ENCODE measurements around the gene EIF3D. TPM values are rescaled to one million over a fixed set of nuclear protein-coding genes. Genes with fewer than 3 reads are reported as not detected.

EIF3D gene
- total RNA-seq, 1 donor from 2014 or later: 97.8 TPM

DNA sequence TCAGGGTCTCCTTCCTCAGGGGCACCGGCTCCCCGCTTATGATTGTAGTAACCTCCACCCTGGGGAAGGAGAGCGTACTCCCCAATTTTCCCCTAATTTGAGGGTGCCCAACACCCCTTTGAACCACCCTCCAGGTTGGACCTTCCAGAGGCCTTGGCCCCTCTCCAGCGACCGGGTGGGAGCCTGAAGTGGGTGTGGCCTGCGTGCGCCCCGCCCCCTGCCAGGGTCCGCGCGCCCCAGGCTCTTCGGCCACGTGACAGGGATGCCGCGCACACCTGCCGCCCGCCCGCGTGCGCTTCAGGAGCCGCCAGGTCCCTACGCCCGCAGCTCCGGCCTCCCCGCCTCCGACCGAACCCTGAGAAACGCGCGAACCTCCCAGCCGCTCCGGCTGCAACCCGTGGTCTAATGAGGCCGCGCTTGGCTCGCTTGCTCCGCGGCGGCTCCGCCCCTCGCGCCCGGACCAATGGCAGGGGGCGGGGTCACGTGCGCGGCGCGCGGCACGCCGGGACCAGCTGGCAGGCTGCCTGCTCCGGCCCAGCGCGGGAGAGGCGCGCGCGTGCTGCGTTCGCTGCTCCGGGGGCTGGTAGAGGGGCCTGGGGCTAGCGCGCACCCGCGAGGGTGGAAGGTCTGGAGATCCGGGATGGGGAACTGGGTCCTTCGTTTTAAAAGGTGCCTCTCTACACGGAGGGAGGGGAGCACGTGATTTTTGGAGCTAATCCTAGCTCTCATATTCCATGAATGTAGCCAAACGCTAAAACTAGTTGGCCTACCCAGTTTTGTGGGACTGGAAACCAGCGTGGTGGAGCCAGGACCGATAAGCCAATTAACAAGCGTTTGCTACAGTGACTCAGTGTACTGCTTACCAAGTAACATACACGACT lies 22.1 kb downstream of the EIF3D start, which contains the start of gene FOXRED2:
Gene FOXRED2, minus strand, starts transcription at position 404 of the 881 bp plus-strand sequence. CDS start 618 bp downstream, outside the sequence.
- peak within 1 kb of the TSS; percentile 63 for H3K4me3 Mint-ChIP-seq (ENCODE audit: unreplicated experiment)
- H3K27ac Mint-ChIP-seq (ENCODE audit: unreplicated experiment): peak within 1 kb of the TSS; percentile 66
- DNase-seq (ENCODE audit: low spot score): peak; percentile 95
- TF ChIP-seq, protein P1, sequence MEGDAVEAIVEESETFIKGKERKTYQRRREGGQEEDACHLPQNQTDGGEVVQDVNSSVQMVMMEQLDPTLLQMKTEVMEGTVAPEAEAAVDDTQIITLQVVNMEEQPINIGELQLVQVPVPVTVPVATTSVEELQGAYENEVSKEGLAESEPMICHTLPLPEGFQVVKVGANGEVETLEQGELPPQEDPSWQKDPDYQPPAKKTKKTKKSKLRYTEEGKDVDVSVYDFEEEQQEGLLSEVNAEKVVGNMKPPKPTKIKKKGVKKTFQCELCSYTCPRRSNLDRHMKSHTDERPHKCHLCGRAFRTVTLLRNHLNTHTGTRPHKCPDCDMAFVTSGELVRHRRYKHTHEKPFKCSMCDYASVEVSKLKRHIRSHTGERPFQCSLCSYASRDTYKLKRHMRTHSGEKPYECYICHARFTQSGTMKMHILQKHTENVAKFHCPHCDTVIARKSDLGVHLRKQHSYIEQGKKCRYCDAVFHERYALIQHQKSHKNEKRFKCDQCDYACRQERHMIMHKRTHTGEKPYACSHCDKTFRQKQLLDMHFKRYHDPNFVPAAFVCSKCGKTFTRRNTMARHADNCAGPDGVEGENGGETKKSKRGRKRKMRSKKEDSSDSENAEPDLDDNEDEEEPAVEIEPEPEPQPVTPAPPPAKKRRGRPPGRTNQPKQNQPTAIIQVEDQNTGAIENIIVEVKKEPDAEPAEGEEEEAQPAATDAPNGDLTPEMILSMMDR (IDR thresholded peaks at IDR 0.05): no peak
- H3K27me3 Mint-ChIP-seq (ENCODE audit: low read depth): no peaks in the 10 kb centered on the region
- peaks cover 14% of the 10 kb centered on the region for H3K36me3 Mint-ChIP-seq (ENCODE audit: low read depth)
- peaks cover 2% of the 10 kb centered on the region for H3K9me3 Mint-ChIP-seq (ENCODE audit: low read depth)
- peaks cover 20% of the 10 kb centered on the region for H3K4me1 Mint-ChIP-seq (ENCODE audit: low read depth)

DNA sequence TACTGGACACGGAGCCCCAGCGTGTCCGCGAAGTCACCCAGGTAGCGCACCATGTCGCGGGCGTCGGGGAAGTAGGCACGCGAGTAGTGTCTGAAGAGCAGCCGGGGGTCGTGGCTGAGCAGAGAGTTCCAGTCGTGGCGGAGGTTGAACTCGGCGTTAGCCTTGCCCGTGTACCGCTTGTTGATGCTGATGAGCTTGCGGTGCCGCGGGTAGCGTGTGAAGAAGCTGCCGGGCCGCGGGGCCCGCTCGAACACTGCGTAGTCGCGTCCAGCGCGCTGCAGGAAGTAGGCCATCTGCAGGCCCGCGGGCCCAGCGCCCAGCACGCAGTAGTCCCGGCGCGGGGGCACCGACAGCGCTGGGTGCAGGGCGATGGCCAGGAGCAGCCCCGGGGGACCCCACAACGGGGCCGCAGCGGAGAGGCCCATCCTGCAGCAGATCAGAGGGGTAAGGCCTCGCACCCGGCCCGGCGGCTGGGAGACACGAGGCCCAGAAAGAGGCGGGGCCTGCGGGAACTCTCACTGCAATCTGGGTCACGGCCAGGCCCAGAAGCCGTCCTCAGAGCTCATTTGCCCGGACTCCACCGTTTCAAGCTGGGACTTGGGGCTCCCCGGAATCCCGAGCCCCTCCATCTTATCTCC lies 22.8 kb downstream of the EIF3D start:
- Mint-ChIP-seq H3K27me3 (ENCODE audit: low read depth) (no peaks in the 10 kb centered on the region), H3K27ac (ENCODE audit: unreplicated experiment) (no peak overlapping the region), H3K4me1 (ENCODE audit: low read depth) (peaks cover 20% of the 10 kb centered on the region), H3K36me3 (ENCODE audit: low read depth) (peaks cover 10% of the 10 kb centered on the region), H3K4me3 (ENCODE audit: unreplicated experiment) (peak overlapping the region; percentile 63), H3K9me3 (ENCODE audit: low read depth) (peaks cover 2% of the 10 kb centered on the region)
- TF ChIP-seq, protein P1 (IDR thresholded peaks at IDR 0.05): no peak
- DNase-seq (ENCODE audit: low spot score): no peak

DNA sequence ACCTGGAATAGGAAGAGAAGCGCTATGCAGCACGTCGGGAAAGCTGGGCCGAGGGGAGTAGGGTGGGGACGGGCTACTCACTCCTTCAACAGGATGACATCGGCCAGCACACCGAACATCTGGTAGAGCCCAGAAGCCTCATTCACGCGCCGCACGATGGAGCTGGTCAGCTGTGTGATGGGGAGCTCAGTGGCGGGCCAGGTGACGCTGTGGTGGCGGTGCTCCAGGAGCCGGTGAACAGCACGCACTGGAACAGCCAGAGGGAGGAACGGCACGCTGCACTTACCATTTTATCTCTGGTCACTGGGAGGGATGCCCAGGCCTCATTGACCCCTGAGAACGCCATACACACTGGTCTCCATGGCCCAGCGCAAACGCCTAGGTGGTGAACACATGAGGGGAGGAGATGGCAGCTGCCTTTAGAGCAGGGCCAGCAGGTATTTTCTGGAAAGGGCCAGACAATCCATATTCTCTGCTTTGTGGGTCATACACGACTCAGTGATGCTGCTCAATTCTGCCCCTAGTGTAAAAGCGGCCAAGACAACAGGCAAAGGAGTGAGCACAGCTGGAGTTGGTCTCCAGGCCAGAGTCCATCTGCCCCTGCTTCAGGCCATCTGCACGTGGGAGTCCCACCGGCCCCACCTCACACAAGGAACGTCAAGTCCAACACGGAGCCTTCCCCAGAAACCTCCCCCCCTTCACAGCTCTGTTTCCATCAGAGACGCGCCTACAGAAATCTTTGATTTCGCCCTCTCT lies 30.9 kb downstream of the EIF3D start:
- no peak overlapping the region for H3K27ac Mint-ChIP-seq (ENCODE audit: unreplicated experiment)
- TF ChIP-seq, protein P1 (IDR thresholded peaks at IDR 0.05): peak; percentile 23
- peaks cover 13% of the 10 kb centered on the region for H3K36me3 Mint-ChIP-seq (ENCODE audit: low read depth)
- H3K4me3 Mint-ChIP-seq (ENCODE audit: unreplicated experiment): no peak overlapping the region
- no peaks in the 10 kb centered on the region for H3K27me3 Mint-ChIP-seq (ENCODE audit: low read depth)
- H3K9me3 Mint-ChIP-seq (ENCODE audit: low read depth): no peaks in the 10 kb centered on the region
- H3K4me1 Mint-ChIP-seq (ENCODE audit: low read depth): no peaks in the 10 kb centered on the region
- DNase-seq (ENCODE audit: low spot score): no peak

DNA sequence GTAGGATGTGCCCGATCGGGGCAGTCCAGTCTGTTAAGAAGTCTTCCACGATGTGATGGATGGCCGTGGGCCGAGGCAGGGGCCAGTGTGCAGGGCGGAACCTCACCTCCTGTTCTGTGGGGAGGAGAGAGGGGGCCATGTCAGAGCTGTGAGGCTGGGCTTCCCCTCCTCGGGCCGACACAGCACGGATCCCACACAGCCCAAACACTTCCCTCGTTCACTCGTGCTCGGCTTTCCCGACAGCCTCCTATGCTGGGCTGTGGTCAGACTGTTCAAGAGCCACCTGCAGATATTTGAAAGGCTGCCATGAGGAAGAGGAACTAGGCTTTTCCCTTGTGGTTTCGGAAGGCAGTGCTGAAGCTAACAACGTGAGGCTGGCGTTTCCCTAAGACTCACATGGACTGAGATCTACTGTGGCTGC lies 35.3 kb downstream of the EIF3D start:
- TF ChIP-seq, protein P1 (IDR thresholded peaks at IDR 0.05): no peak
- H3K36me3 Mint-ChIP-seq (ENCODE audit: low read depth): peaks cover 14% of the 10 kb centered on the region
- no peak for DNase-seq (ENCODE audit: low spot score)
- H3K27ac Mint-ChIP-seq (ENCODE audit: unreplicated experiment): no peak overlapping the region
- H3K9me3 Mint-ChIP-seq (ENCODE audit: low read depth): no peaks in the 10 kb centered on the region
- no peak overlapping the region for H3K4me3 Mint-ChIP-seq (ENCODE audit: unreplicated experiment)
- H3K27me3 Mint-ChIP-seq (ENCODE audit: low read depth): no peaks in the 10 kb centered on the region
- H3K4me1 Mint-ChIP-seq (ENCODE audit: low read depth): no peaks in the 10 kb centered on the region

DNA sequence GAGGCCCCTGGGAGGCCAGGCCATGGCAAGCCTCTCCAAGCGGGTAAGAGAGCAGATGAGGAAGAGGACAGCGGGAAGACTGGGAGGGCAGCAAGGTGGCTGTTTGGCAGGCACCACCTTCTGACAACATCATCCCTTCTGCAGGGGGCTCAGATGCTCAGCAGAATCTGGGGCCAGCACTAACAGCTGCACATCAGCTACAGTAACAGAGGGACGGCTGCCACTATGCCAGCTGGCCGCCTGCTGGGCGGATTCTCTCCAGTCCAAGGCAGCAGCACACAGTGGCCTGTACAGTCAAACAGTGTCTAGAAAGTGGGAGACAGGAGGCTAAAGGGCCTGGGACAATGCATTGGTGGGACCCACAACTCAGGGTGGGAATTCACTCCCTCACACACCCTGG lies 36.9 kb downstream of the EIF3D start:
- H3K36me3 Mint-ChIP-seq (ENCODE audit: low read depth): peaks cover 10% of the 10 kb centered on the region

More for the DNA sequence above, 36.9 kb downstream of the EIF3D start:
- TF ChIP-seq, protein P1 (IDR thresholded peaks at IDR 0.05): no peak
- Mint-ChIP-seq H3K4me1 (ENCODE audit: low read depth) (no peaks in the 10 kb centered on the region), H3K4me3 (ENCODE audit: unreplicated experiment) (no peak overlapping the region), H3K27me3 (ENCODE audit: low read depth) (no peaks in the 10 kb centered on the region), H3K27ac (ENCODE audit: unreplicated experiment) (no peak overlapping the region), H3K9me3 (ENCODE audit: low read depth) (no peaks in the 10 kb centered on the region)
- DNase-seq (ENCODE audit: low spot score): no peak

All from chondrocyte (in vitro differentiated cells).